ENCODE data around the gene CD38.

CD38 gene

GRCh38 chr4:15894921-15895916 lies 117.1 kb downstream of the CD38 start:
- no peak for DNase-seq (ENCODE audit: low read depth in 2 of 2, low spot score in 1 of 2)

- no peak for DNase-seq (ENCODE audit: low read depth in 2 of 2, low spot score in 1 of 2)
These were observed 119.4 kb downstream of the CD38 start for GRCh38 chr4:15897577-15897976.

- DNase-seq (ENCODE audit: low read depth in 2 of 2, low spot score in 1 of 2), result no peak
These were observed 120.8 kb downstream of the CD38 start for GRCh38 chr4:15898902-15899301.

- DNase-seq (ENCODE audit: low read depth in 2 of 2, low spot score in 1 of 2), result no peak
These were observed 121.4 kb downstream of the CD38 start for GRCh38 chr4:15899511-15899910.

- DNase-seq (ENCODE audit: low read depth in 2 of 2, low spot score in 1 of 2), result no peak
These were observed 122.9 kb downstream of the CD38 start for GRCh38 chr4:15901007-15901406.

GRCh38 chr4:15901998-15902397 lies 123.9 kb downstream of the CD38 start:
- no peak for DNase-seq (ENCODE audit: low read depth in 2 of 2, low spot score in 1 of 2)

GRCh38 chr4:15902746-15903145 lies 124.6 kb downstream of the CD38 start:
- DNase-seq (ENCODE audit: low read depth in 2 of 2, low spot score in 1 of 2), result no peak
